H7 (cell line): ENCODE data around the gene KLF3. TPM values are rescaled to one million over a fixed set of nuclear protein-coding genes. Genes with fewer than 3 reads are reported as not detected.
A peak's percentile ranks its signal among the peaks of the same experiment; 100 is the strongest.

Experiments
- DNase-seq: peaks from one replicate; pipeline ENCODE4 v3.0.0; 2012
- H3K27me3 ChIP-seq: 2 replicates; pipeline ENCODE4 v1.6.0; 2011; ENCODE audit warnings: mild to moderate bottlenecking, low read length; ENCODE audit not compliant: control insufficient read depth, insufficient read depth
- H3K36me3 ChIP-seq: replicated peaks from 2 replicates; pipeline ENCODE4 v1.5.1; 2011; ENCODE audit warnings: low read length; ENCODE audit not compliant: control insufficient read depth, insufficient read depth
- H3K4me3 ChIP-seq: 2 replicates; pipeline ENCODE4 v1.5.1; 2011; ENCODE audit warnings: low read depth, mild to moderate bottlenecking, control low read depth, low read length, moderate library complexity; ENCODE audit not compliant: insufficient read depth
- total RNA-seq: library from RNA; depleted of rRNA; stranded (reverse); fragments of >200 nt; shearing (Covaris generic); gene quantifications from 2 replicates; pipeline ENCODE4 v1.2.3, GENCODE V29; 2014

The KLF3 gene
- total RNA-seq, 1 experiment from 2014 or later = 8.8 TPM

- Histone ChIP-seq H3K36me3 (no peaks in the 10 kb centered on the region; the same call in 1 of the 2 replicates), H3K4me3 (no peak overlapping the region), H3K27me3 (no peaks in the 10 kb centered on the region)
- DNase-seq = peak; percentile 70
Measured at GRCh38 chr4:38675146-38676121, 11.4 kb downstream of the KLF3 start.

GRCh38 chr4:38676986-38677385 is 13.0 kb downstream of the KLF3 start:
- no peak for DNase-seq
- Histone ChIP-seq H3K27me3 (no peaks in the 10 kb centered on the region), H3K4me3 (no peak overlapping the region), H3K36me3 (peaks cover 3% of the 10 kb centered on the region)

- H3K36me3 ChIP-seq = peaks cover 3% of the 10 kb centered on the region
- no peak overlapping the region for H3K4me3 ChIP-seq
- DNase-seq = no peak
- no peaks in the 10 kb centered on the region for H3K27me3 ChIP-seq
Measured at GRCh38 chr4:38677441-38677840, 13.4 kb downstream of the KLF3 start.

GRCh38 chr4:38678078-38678477 is 14.1 kb downstream of the KLF3 start:
- H3K36me3 ChIP-seq = peaks cover 3% of the 10 kb centered on the region
- H3K27me3 ChIP-seq = no peaks in the 10 kb centered on the region
- no peak overlapping the region for H3K4me3 ChIP-seq
- no peak for DNase-seq

GRCh38 chr4:38679921-38680320 is 15.9 kb downstream of the KLF3 start:
- Histone ChIP-seq H3K36me3 (peaks cover 3% of the 10 kb centered on the region), H3K4me3 (no peak overlapping the region), H3K27me3 (no peaks in the 10 kb centered on the region)
- no peak for DNase-seq

GRCh38 chr4:38681281-38681991 is 17.4 kb downstream of the KLF3 start:
- no peak for DNase-seq
- Histone ChIP-seq H3K27me3 (no peaks in the 10 kb centered on the region), H3K4me3 (no peak overlapping the region), H3K36me3 (peaks cover 3% of the 10 kb centered on the region)

GRCh38 chr4:38682336-38682735 is 18.3 kb downstream of the KLF3 start:
- H3K27me3 ChIP-seq = no peaks in the 10 kb centered on the region
- H3K4me3 ChIP-seq = no peak overlapping the region
- peaks cover 3% of the 10 kb centered on the region for H3K36me3 ChIP-seq
- no peak for DNase-seq

GRCh38 chr4:38683276-38683675 is 19.3 kb downstream of the KLF3 start:
- H3K36me3 ChIP-seq = peaks cover 4% of the 10 kb centered on the region
- H3K4me3 ChIP-seq = no peak overlapping the region
- H3K27me3 ChIP-seq = no peaks in the 10 kb centered on the region
- DNase-seq = no peak

GRCh38 chr4:38684271-38684670 is 20.3 kb downstream of the KLF3 start:
- no peak for DNase-seq
- H3K27me3 ChIP-seq = no peaks in the 10 kb centered on the region
- H3K4me3 ChIP-seq = no peak overlapping the region
- H3K36me3 ChIP-seq = peaks cover 8% of the 10 kb centered on the region

- DNase-seq = no peak
- H3K4me3 ChIP-seq = no peak overlapping the region
- H3K27me3 ChIP-seq = no peaks in the 10 kb centered on the region
- H3K36me3 ChIP-seq = peaks cover 16% of the 10 kb centered on the region
Measured at GRCh38 chr4:38684951-38685844, 21.2 kb downstream of the KLF3 start.

GRCh38 chr4:38686682-38687081 is 22.7 kb downstream of the KLF3 start:
- Histone ChIP-seq H3K4me3 (no peak overlapping the region), H3K27me3 (no peaks in the 10 kb centered on the region), H3K36me3 (peaks cover 20% of the 10 kb centered on the region)
- DNase-seq = no peak

GRCh38 chr4:38687571-38688011 is 23.6 kb downstream of the KLF3 start:
- Histone ChIP-seq H3K36me3 (peaks cover 20% of the 10 kb centered on the region), H3K27me3 (no peaks in the 10 kb centered on the region), H3K4me3 (no peak overlapping the region)
- DNase-seq = no peak

- no peak for DNase-seq
- Histone ChIP-seq H3K4me3 (no peak overlapping the region), H3K27me3 (no peaks in the 10 kb centered on the region), H3K36me3 (peaks cover 22% of the 10 kb centered on the region)
Measured at GRCh38 chr4:38688676-38689355, 24.8 kb downstream of the KLF3 start.
